Renal cortical epithelial cell (primary cell): ENCODE results near the gene BTBD2. TPM values are rescaled to one million over a fixed set of nuclear protein-coding genes. Genes with fewer than 3 reads are reported as not detected.

Source experiments
- DNase-seq: peaks from one replicate; pipeline ENCODE4 v3.0.0-alpha.2; 2011; ENCODE audit warnings: low read depth
- total RNA-seq: library from RNA; depleted of rRNA; stranded (reverse); fragments of >200 nt; gene quantifications from 2 replicates; pipeline ENCODE4 v1.2.3, GENCODE V29; 2014

The BTBD2 gene
- total RNA-seq, 1 donor from 2014 or later, result 144 TPM

GRCh38 chr19:1942078-1942933 is 73.2 kb downstream of the BTBD2 start:
- peak; percentile 47 for DNase-seq

GRCh38 chr19:1941146-1942077 is 74.1 kb downstream of the BTBD2 start, which contains the start of gene CSNK1G2:
TSS of gene CSNK1G2 (plus strand) at chr19:1941172. CDS start at chr19:1969773, 28,601 bp downstream.
- no peak for DNase-seq

- DNase-seq, result no peak
Measured at GRCh38 chr19:1938071-1938470, 77.4 kb downstream of the BTBD2 start.

- DNase-seq, result no peak
Measured at GRCh38 chr19:1936916-1937610, 78.5 kb downstream of the BTBD2 start.

GRCh38 chr19:1936430-1936829 is 79.1 kb downstream of the BTBD2 start:
- no peak for DNase-seq

- peak; percentile 9 for DNase-seq
Measured at GRCh38 chr19:1935484-1936208, 79.9 kb downstream of the BTBD2 start.

Other genes starting within 250 kb of the BTBD2 start
- 2.4 and 4.2 TPM in 2 replicates for gene ATP8B3, start 203.4 kb downstream of the BTBD2 start, total RNA-seq
- 3.6 and 14.0 TPM in 2 replicates for gene REXO1, start 167.2 kb downstream of the BTBD2 start, total RNA-seq
- 7.2 and 8.3 TPM in 2 replicates for gene KLF16, start 152.1 kb downstream of the BTBD2 start, total RNA-seq
- 34.2 and 46.7 TPM in 2 replicates for gene ABHD17A, start 130.2 kb downstream of the BTBD2 start, total RNA-seq
- gene ADAT3, start 110.3 kb downstream of the BTBD2 start, total RNA-seq, result 2.6 and 6.5 TPM in 2 replicates
- gene SCAMP4, start 110.3 kb downstream of the BTBD2 start, total RNA-seq, result 45.5 and 135 TPM in 2 replicates
- 65.1 and 78.4 TPM in 2 replicates for gene CSNK1G2, start 74.5 kb downstream of the BTBD2 start, total RNA-seq
- 78.8 and 193 TPM in 2 replicates for gene MKNK2, start 35.5 kb upstream of the BTBD2 start, total RNA-seq
- gene MOB3A, start 80.6 kb upstream of the BTBD2 start, total RNA-seq, result 16.0 and 46.7 TPM in 2 replicates
- 0.89 and 3.5 TPM in 2 replicates for gene IZUMO4, start 81.2 kb upstream of the BTBD2 start, total RNA-seq
- 111 and 175 TPM in 2 replicates for gene AP3D1, start 135.9 kb upstream of the BTBD2 start, total RNA-seq
- 1.9 and 8.4 TPM in 2 replicates for gene DOT1L, start 148.2 kb upstream of the BTBD2 start, total RNA-seq
- 68.1 and 121 TPM in 2 replicates for gene PLEKHJ1, start 220.6 kb upstream of the BTBD2 start, total RNA-seq
- 21.0 and 39.2 TPM in 2 replicates for gene SF3A2, start 221.1 kb upstream of the BTBD2 start, total RNA-seq
- gene AMH, start 233.6 kb upstream of the BTBD2 start, total RNA-seq, result 1.0 TPM in 1 of 2 replicates, not detected in the other
- gene JSRP1, start 240.7 kb upstream of the BTBD2 start, total RNA-seq, result 3.3 TPM in 1 of 2 replicates, not detected in the other